ENCODE data around the gene CDC20. TPM values are rescaled to one million over a fixed set of nuclear protein-coding genes. Genes with fewer than 3 reads are reported as not detected.
"Not testable (repeated sequence)": the region's sequence is repeated elsewhere in the genome, so short reads cannot be mapped to it uniquely, and the experiment has no call there.

Gene CDC20
- total and polyA plus RNA-seq, 2 donors (not counting 1 experiment from before 2014, with no cell fraction given), result 1.1 to 1.5 TPM

DNA sequence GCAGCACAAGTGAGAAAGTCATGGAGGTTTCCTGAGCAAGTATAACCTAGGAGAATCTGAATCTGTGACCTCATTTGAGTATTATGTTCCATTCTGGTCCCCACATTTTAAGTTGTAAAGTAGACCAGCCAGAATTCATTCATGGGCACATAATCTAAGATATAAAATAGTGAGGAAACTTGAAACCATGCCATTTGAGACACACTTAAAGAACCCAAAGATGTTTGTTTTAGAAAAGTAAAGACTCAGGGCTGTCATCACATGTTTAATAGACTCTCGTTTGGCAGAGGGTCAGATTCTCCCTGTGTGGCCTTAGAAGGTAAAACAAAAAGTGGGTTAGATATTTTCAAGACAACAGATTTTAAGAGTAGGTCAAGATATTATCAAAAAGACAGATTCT lies 37.3 kb downstream of the CDC20 start:
- CTCF ChIA-PET, result no interaction called here
- H3K27ac ChIP-seq (ENCODE audit: low read length in 2 of 2), result no peak overlapping the region
- ATAC-seq (ENCODE audit: low read depth), result no peak
- intact Hi-C loops (cut with micrococcal nuclease), result no loop called here
- H3K4me1 Mint-ChIP-seq, result peaks cover 15% of the 10 kb centered on the region
- H3K4me2 ChIP-seq (replicated peaks; ENCODE audit: low read depth, low read length, poor library complexity, severe bottlenecking), result no peak overlapping the region
- no peak for DNase-seq
- H3K79me2 ChIP-seq (ENCODE audit: control insufficient read depth, insufficient read depth, low read length), result peaks cover 62% of the 10 kb centered on the region
- no peaks in the 10 kb centered on the region for H3K9me3 Mint-ChIP-seq (ENCODE audit: insufficient read depth)
- no peak overlapping the region for H3K27ac Mint-ChIP-seq
- H3K36me3 ChIP-seq (replicated peaks in 1 of 2; ENCODE audit: control extremely low read depth in 1 of 2, control insufficient read depth in 1 of 2, extremely low read depth in 1 of 2, insufficient read depth in 2 of 2, low read length in 1 of 2), result peaks cover 7 to 11% of the 10 kb centered on the region in 2 experiments
- H3K4me1 ChIP-seq (ENCODE audit: control insufficient read depth in 2 of 2, insufficient read depth in 2 of 2, low read length in 2 of 2), result peaks cover 0 to under 1% of the 10 kb centered on the region in 2 donors
- no peak overlapping the region for H3K4me3 Mint-ChIP-seq
- H3K27me3 Mint-ChIP-seq, result no peaks in the 10 kb centered on the region
- H4K20me1 ChIP-seq (ENCODE audit: control insufficient read depth, insufficient read depth, low read length, poor library complexity, severe bottlenecking), result peaks cover 31% of the 10 kb centered on the region
- H3K9ac ChIP-seq (ENCODE audit: low read length), result no peak overlapping the region
- H3K27me3 ChIP-seq (replicated peaks in 1 of 4; ENCODE audit: control extremely low read depth in 1 of 4, control insufficient read depth in 3 of 4, insufficient read depth in 4 of 4, low read length in 3 of 4), result no peaks in the 10 kb centered on the region
- POLR2A ChIA-PET, result no interaction called here
- no peak overlapping the region for H3K4me3 ChIP-seq (ENCODE audit: control extremely low read depth in 1 of 5, extremely low read depth in 1 of 5, insufficient read depth in 1 of 5, low read depth in 2 of 5, low read length in 4 of 5)
- H2AFZ ChIP-seq (ENCODE audit: insufficient read depth, low read depth, low read length, poor library complexity, severe bottlenecking), result no peak overlapping the region
- H3K9me3 ChIP-seq (ENCODE audit: control extremely low read depth in 1 of 3, control insufficient read depth in 2 of 3, insufficient read depth in 1 of 3, low read length in 2 of 3), result no peaks in the 10 kb centered on the region
- TF ChIP-seq, protein P1, sequence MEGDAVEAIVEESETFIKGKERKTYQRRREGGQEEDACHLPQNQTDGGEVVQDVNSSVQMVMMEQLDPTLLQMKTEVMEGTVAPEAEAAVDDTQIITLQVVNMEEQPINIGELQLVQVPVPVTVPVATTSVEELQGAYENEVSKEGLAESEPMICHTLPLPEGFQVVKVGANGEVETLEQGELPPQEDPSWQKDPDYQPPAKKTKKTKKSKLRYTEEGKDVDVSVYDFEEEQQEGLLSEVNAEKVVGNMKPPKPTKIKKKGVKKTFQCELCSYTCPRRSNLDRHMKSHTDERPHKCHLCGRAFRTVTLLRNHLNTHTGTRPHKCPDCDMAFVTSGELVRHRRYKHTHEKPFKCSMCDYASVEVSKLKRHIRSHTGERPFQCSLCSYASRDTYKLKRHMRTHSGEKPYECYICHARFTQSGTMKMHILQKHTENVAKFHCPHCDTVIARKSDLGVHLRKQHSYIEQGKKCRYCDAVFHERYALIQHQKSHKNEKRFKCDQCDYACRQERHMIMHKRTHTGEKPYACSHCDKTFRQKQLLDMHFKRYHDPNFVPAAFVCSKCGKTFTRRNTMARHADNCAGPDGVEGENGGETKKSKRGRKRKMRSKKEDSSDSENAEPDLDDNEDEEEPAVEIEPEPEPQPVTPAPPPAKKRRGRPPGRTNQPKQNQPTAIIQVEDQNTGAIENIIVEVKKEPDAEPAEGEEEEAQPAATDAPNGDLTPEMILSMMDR (IDR thresholded peaks at IDR 0.05), result no peak
- TF ChIP-seq EZH2 (IDR thresholded peaks at IDR 0.05; ENCODE audit: borderline replicate concordance, insufficient read depth, low read depth, low read length, poor library complexity, severe bottlenecking), result no peak
- WGBS (ENCODE audit: insufficient coverage), result 100% methylated on average over 1 of the region's 1 CpG

DNA sequence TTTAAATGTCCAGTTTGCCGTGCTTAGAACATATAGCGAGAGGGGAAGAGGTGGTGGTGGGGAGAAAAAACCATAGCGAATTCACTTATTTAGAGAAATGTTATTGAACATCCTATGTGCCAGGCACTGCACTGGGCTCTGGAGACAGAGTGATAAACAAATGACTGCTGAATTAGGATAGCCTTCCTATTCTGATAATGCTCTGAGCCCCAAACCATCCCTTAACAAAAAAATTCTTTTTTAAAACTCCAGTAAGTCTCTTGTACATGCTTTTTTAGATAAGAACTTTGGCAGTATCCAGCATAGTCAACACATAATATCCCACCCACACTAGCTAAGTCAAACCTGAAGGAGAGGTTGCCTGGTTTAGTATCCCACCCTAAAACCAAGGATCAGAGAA lies 39.4 kb downstream of the CDC20 start:
- TF ChIP-seq EZH2 (IDR thresholded peaks at IDR 0.05; ENCODE audit: borderline replicate concordance, insufficient read depth, low read depth, low read length, poor library complexity, severe bottlenecking), result no peak
- TF ChIP-seq, protein P1 (IDR thresholded peaks at IDR 0.05), result no peak
- Histone ChIP-seq H3K27me3 (replicated peaks in 1 of 4; ENCODE audit: control extremely low read depth in 1 of 4, control insufficient read depth in 3 of 4, insufficient read depth in 4 of 4, low read length in 3 of 4) (no peaks in the 10 kb centered on the region), H3K9ac (ENCODE audit: low read length) (no peak overlapping the region), H3K4me1 (ENCODE audit: control insufficient read depth in 2 of 2, insufficient read depth in 2 of 2, low read length in 2 of 2) (no peaks in the 10 kb centered on the region), H2AFZ (ENCODE audit: insufficient read depth, low read depth, low read length, poor library complexity, severe bottlenecking) (no peak overlapping the region), H3K9me3 (ENCODE audit: control extremely low read depth in 1 of 3, control insufficient read depth in 2 of 3, insufficient read depth in 1 of 3, low read length in 2 of 3) (no peaks in the 10 kb centered on the region), H3K4me3 (ENCODE audit: control extremely low read depth in 1 of 5, extremely low read depth in 1 of 5, insufficient read depth in 1 of 5, low read depth in 2 of 5, low read length in 4 of 5) (no peak overlapping the region), H3K79me2 (ENCODE audit: control insufficient read depth, insufficient read depth, low read length) (peaks cover 70% of the 10 kb centered on the region), H3K27ac (ENCODE audit: low read length in 2 of 2) (no peak overlapping the region), H4K20me1 (ENCODE audit: control insufficient read depth, insufficient read depth, low read length, poor library complexity, severe bottlenecking) (peaks cover 41% of the 10 kb centered on the region), H3K36me3 (replicated peaks in 1 of 2; ENCODE audit: control extremely low read depth in 1 of 2, control insufficient read depth in 1 of 2, extremely low read depth in 1 of 2, insufficient read depth in 2 of 2, low read length in 1 of 2) (peaks cover 7 to 16% of the 10 kb centered on the region in 2 experiments), H3K4me2 (replicated peaks; ENCODE audit: low read depth, low read length, poor library complexity, severe bottlenecking) (no peak overlapping the region)
- DNase-seq (no peak), ATAC-seq (ENCODE audit: low read depth) (no peak)
- POLR2A ChIA-PET, result no interaction called here
- Mint-ChIP-seq H3K27ac (no peak overlapping the region), H3K4me3 (no peak overlapping the region), H3K27me3 (no peaks in the 10 kb centered on the region), H3K4me1 (peaks cover 7% of the 10 kb centered on the region), H3K9me3 (ENCODE audit: insufficient read depth) (no peaks in the 10 kb centered on the region)
- 100% methylated on average over 3 of the region's 3 CpGs for WGBS (ENCODE audit: insufficient coverage)
- intact Hi-C loops (cut with micrococcal nuclease), result no loop called here
- CTCF ChIA-PET, result no interaction called here

DNA sequence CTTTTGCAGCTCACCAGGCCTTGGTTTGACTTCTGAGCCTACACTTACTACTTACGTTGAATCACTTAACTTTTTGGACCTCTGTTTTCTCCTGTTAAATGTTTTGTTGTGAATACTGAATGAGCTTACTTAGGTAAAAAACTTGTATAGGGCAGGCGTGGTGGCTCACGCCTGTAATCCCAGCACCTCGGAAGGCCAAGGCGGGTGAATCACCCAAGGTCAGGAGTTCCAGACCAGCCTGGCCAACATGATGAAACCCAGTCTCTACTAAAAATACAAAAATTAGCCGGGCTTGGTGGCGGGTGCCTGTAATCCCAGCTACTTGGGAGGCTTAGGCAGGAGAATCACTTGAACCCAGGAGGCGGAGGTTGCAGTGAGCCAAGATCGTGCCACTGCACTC lies 41.7 kb downstream of the CDC20 start:
- 98% methylated on average over 6 of the region's 9 CpGs for WGBS (ENCODE audit: insufficient coverage)
- DNase-seq; H3K9me3 ChIP-seq (ENCODE audit: control extremely low read depth in 1 of 3, control insufficient read depth in 2 of 3, insufficient read depth in 1 of 3, low read length in 2 of 3); H3K4me1 Mint-ChIP-seq; H3K9me3 Mint-ChIP-seq (ENCODE audit: insufficient read depth); H3K27ac ChIP-seq (ENCODE audit: low read length in 2 of 2); ATAC-seq (ENCODE audit: low read depth); H3K4me1 ChIP-seq (ENCODE audit: control insufficient read depth in 2 of 2, insufficient read depth in 2 of 2, low read length in 2 of 2); H3K27ac Mint-ChIP-seq; H3K4me2 ChIP-seq (replicated peaks; ENCODE audit: low read depth, low read length, poor library complexity, severe bottlenecking); H3K27me3 Mint-ChIP-seq; H3K4me3 Mint-ChIP-seq; H3K9ac ChIP-seq (ENCODE audit: low read length); intact Hi-C loops (cut with micrococcal nuclease); H3K27me3 ChIP-seq (replicated peaks in 1 of 4; ENCODE audit: control extremely low read depth in 1 of 4, control insufficient read depth in 3 of 4, insufficient read depth in 4 of 4, low read length in 3 of 4); H2AFZ ChIP-seq (ENCODE audit: insufficient read depth, low read depth, low read length, poor library complexity, severe bottlenecking); H3K4me3 ChIP-seq (ENCODE audit: control extremely low read depth in 1 of 5, extremely low read depth in 1 of 5, insufficient read depth in 1 of 5, low read depth in 2 of 5, low read length in 4 of 5); POLR2A ChIA-PET: not testable (repeated sequence)
- CTCF ChIA-PET, result interaction anchor here (2.1 kb wide), 1 partner anchor 162 kb away, joined by 4 read pairs; no protein-coding TSS in a partner anchor
- peaks cover 34% of the 10 kb centered on the region for H4K20me1 ChIP-seq (ENCODE audit: control insufficient read depth, insufficient read depth, low read length, poor library complexity, severe bottlenecking)
- H3K79me2 ChIP-seq (ENCODE audit: control insufficient read depth, insufficient read depth, low read length), result peaks cover 64% of the 10 kb centered on the region
- peaks cover 7 to 31% of the 10 kb centered on the region in 2 experiments for H3K36me3 ChIP-seq (replicated peaks in 1 of 2; ENCODE audit: control extremely low read depth in 1 of 2, control insufficient read depth in 1 of 2, extremely low read depth in 1 of 2, insufficient read depth in 2 of 2, low read length in 1 of 2)
